ENCODE results near the gene NNT. TPM values are rescaled to one million over a fixed set of nuclear protein-coding genes. Genes with fewer than 3 reads are reported as not detected.

The NNT gene
- total and polyA plus RNA-seq, 2 of the 13 experiments (the other 11 are each of a cell fraction or from before 2014, with no cell fraction given): 21.1 to 58.0 TPM

GRCh38 chr5:43556857-43557542, 46.0 kb upstream of the NNT start, which contains the start of gene PAIP1 (continued):
- TF ChIP-seq ATF7-NPFF (CRISPR knock-in tag; IDR thresholded peaks at IDR 0.05; ENCODE audit: low read depth): peak; percentile 74; the same call in 1 of the 2 replicates
- 0 out of 2 replicates have a peak, but pooled peaks have one; percentile 52 for TF ChIP-seq ZBTB7A (CRISPR knock-in tag; IDR thresholded peaks at IDR 0.05)
- no peak for TF ChIP-seq ZBTB20 (CRISPR knock-in tag; IDR thresholded peaks at IDR 0.05; ENCODE audit: borderline replicate concordance, low read depth)
- TF ChIP-seq ZSCAN9 (CRISPR knock-in tag; IDR thresholded peaks at IDR 0.05; ENCODE audit: borderline replicate concordance): peak; percentile 49; the same call in 1 of the 2 replicates
- TF ChIP-seq ZFP36 (IDR thresholded peaks at IDR 0.05; ENCODE audit: borderline replicate concordance, low read depth, low read length, partially characterized antibody): no peak
- no peak for TF ChIP-seq HNF1B (CRISPR knock-in tag; IDR thresholded peaks at IDR 0.05)
- TF ChIP-seq MAZ (IDR thresholded peaks at IDR 0.05; ENCODE audit: borderline replicate concordance, low read depth, low read length): no peak; the same call in 1 of the 2 replicates
- TF ChIP-seq MAZ (CRISPR knock-in tag; IDR thresholded peaks at IDR 0.05; ENCODE audit: low read depth): peak; percentile 77
- peak; percentile 59; the same call in 1 of the 2 replicates for TF ChIP-seq REPIN1 (CRISPR knock-in tag; IDR thresholded peaks at IDR 0.05; ENCODE audit: borderline replicate concordance, low read depth)
- 0 out of 2 replicates have a peak, but pooled peaks have one; percentile 36 for TF ChIP-seq HNRNPUL1 (IDR thresholded peaks at IDR 0.05; ENCODE audit: low read depth, low read length)
- no peak for TF ChIP-seq MEIS1 (CRISPR knock-in tag; IDR thresholded peaks at IDR 0.05; ENCODE audit: borderline replicate concordance)
- TF ChIP-seq SP5 (CRISPR knock-in tag; IDR thresholded peaks at IDR 0.05; ENCODE audit: borderline replicate concordance, low read depth): 0 out of 2 replicates have a peak, but pooled peaks have one; percentile 4
- TF ChIP-seq ATF3 (CRISPR knock-in tag; IDR thresholded peaks at IDR 0.05): no peak
- 0 out of 2 replicates have a peak, but pooled peaks have one; percentile 49 for TF ChIP-seq SP4 (CRISPR knock-in tag; IDR thresholded peaks at IDR 0.05)
- TF ChIP-seq BRD4 (CRISPR knock-in tag; IDR thresholded peaks at IDR 0.05): peak; percentile 59
- TF ChIP-seq ZNF710 (CRISPR knock-in tag; IDR thresholded peaks at IDR 0.05; ENCODE audit: borderline replicate concordance): peak; percentile 47; the same call in 1 of the 2 replicates
- no peak for TF ChIP-seq PHF5A (CRISPR knock-in tag; IDR thresholded peaks at IDR 0.05; ENCODE audit: low read depth, unreplicated experiment)
- no peak for TF ChIP-seq IKZF5 (CRISPR knock-in tag; IDR thresholded peaks at IDR 0.05)
- peak; percentile 62; the same call in 1 of the 2 replicates for TF ChIP-seq ZNF709 (CRISPR knock-in tag; IDR thresholded peaks at IDR 0.05)
- peak; percentile 76 for TF ChIP-seq RBM39 (IDR thresholded peaks at IDR 0.05; ENCODE audit: low read depth, low read length, poor library complexity, severe bottlenecking)

All from HepG2 (cell line).